Fibroblast of the aortic adventitia (primary cell): Measurements from ENCODE around the gene CDKL2. TPM values are rescaled to one million over a fixed set of nuclear protein-coding genes. Genes with fewer than 3 reads are reported as not detected.

ENCODE experiments used
- DNase-seq: peaks from one replicate; pipeline ENCODE4 v3.0.0-alpha.2; 2010; ENCODE audit warnings: low read depth
- H3K4me3 ChIP-seq: 2 replicates; pipeline ENCODE4 v1.5.1; 2011; ENCODE audit warnings: low read depth, mild to moderate bottlenecking, control low read depth, low read length, moderate library complexity
- CTCF ChIP-seq: IDR thresholded peaks from 2 replicates; pipeline ENCODE4 v1.5.1; 2011; ENCODE audit warnings: mild to moderate bottlenecking, low read length, control low read depth, inconsistent platforms; ENCODE audit not compliant: insufficient read depth
- total RNA-seq: library from RNA; depleted of rRNA; stranded (reverse); fragments of >200 nt; gene quantifications from 2 replicates; pipeline ENCODE4 v1.2.3, GENCODE V29; 2012; ENCODE audit warnings: low replicate concordance

CDKL2 gene
- 1.3 and 7.5 TPM in 2 replicates for total RNA-seq

DNA sequence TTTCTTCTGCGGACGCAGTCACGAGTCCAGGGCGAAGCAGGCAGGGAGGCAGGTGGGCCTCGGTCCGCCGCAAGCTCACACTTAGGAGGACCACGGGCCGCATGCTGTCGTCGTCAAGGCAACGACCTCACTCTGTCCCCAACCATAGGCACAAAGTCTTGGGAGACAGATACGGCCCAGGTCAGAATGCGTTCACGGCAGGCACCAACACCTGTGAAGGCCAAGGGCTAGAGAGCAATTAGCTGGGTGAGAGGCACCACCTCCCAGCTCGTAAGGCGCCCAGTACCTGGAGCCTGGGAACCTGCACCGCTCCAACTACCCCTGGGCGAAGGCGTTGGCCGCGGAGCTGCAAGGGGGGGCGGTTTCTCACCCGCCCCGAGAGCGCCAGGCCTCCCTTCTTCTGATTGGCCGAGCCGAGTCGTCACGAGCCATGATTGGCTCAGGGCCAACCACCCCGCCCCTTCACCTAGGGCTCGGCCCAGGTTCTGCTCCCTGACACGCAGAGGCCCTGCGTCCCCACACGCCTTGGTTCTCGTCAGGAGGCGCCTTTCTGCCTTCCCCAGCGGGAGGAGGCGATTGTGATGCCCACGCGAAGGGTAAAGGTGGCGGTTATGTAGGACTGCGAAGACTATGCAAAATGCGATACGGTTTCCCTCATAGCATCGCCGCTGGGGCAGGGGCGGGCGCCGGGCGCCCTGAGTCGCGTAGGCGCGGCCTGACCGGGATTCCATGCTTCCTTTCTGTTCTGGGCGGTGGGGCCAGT is at the start of gene CDKL2:
TSS of gene CDKL2 (minus strand) at position 355 of the 763 bp plus-strand sequence. CDS start 4,540 bp downstream, outside the sequence.
- DNase-seq = peak; percentile 50
- TF ChIP-seq CTCF = no peak

GRCh38 chr4:75678965-75679364 is 48.6 kb upstream of the CDKL2 start:
- DNase-seq = no peak
- no peak for TF ChIP-seq CTCF
- H3K4me3 ChIP-seq = no peak overlapping the region

More for the DNA sequence above, at the start of gene CDKL2:
- peak within 1 kb of the TSS; percentile 79 for H3K4me3 ChIP-seq

- DNase-seq = no peak
- TF ChIP-seq CTCF = no peak
- no peak overlapping the region for H3K4me3 ChIP-seq
Measured at GRCh38 chr4:75678473-75678872, 48.1 kb upstream of the CDKL2 start.

- TF ChIP-seq CTCF = no peak
- H3K4me3 ChIP-seq = no peak overlapping the region
- DNase-seq = no peak
Measured at GRCh38 chr4:75675004-75675531, 44.7 kb upstream of the CDKL2 start.

DNA sequence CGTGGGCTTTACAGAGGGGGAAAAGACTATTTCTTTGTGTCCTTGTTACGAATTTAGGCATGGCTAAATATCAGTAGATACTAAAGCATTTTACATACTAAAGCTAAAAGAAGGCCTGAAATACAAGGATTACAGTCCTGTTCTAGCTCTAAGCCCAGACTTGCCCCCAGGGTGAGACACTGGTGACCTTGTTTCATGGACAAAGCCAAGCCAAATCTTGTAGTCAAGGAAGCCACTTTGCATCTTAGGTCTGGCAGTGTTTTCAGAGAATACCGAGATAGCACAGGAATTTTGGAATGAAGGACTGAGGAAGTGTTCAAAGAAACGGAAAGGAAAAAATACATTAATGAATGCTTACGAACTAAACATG is 43.6 kb upstream of the CDKL2 start:
- no peak for TF ChIP-seq CTCF
- peak; percentile 70 for DNase-seq
- peak overlapping the region; percentile 96 for H3K4me3 ChIP-seq

- peak within 1 kb of the TSS; percentile 96 for H3K4me3 ChIP-seq
- TF ChIP-seq CTCF = no peak
- peak; percentile 98 for DNase-seq
Measured at GRCh38 chr4:75673027-75673958, 43.0 kb upstream of the CDKL2 start, which contains the start of gene G3BP2. Gene G3BP2, minus strand, starts transcription at chr4:75673411. Its CDS starts 11,386 bp downstream, at chr4:75662025.
